Measurements from ENCODE around the gene AHCTF1. TPM values are rescaled to one million over a fixed set of nuclear protein-coding genes. Genes with fewer than 3 reads are reported as not detected.

Gene AHCTF1
- total and polyA plus RNA-seq, 9 of the 15 experiments (the other 6 are each of a cell fraction or from before 2014, with no cell fraction given), result 9.4 to 102 (median 47.6) TPM

DNA sequence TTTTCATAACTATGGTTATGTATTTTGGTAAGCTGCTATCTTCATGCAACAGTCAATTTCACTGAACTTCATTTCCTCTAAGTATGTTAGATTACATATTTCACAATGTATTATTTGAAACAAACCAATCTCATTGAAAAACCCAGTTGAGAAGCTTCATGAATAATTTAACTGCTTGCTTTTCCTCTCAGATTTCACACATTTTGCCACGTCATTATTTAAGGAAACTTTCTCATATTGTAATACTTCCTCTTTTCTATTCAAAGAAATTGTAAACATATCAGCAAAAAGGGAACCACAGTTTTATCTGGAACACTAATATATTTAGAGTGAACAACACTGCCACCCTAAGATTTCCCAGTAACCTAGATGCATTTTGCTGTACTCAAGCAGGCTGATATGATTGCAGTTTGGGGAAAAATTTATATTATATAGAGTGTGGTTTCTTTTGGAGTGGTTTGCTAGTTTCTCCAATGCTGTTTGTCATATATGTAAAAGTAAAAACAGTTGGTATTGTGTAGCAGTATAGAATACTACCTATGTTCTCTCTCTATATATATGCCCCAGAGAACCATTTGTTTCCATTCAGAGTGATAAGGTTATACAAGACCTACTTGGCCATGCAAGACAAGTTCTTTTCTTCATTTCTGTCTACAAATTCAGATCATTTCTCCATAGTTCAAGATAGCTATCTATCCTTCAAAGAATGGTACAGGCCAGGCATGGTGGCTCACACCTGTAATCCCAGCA is 28.4 kb upstream of the AHCTF1 start:
- ChIA-PET POLR2A (interaction anchor here (0.6 to 1.4 kb wide), 3 partner anchors 14 to 268 kb away, joined by 3 to 4 read pairs (median 3); partner anchors contain the start of gene AHCTF1), CTCF (ENCODE audit: low intra/inter-chr PET ratio) (no interaction called here)
- Histone ChIP-seq H3K9me1 (ENCODE audit: control insufficient read depth, insufficient read depth, low read length) (no peaks in the 10 kb centered on the region), H3K4me1 (replicated peaks in 1 of 2; ENCODE audit: control insufficient read depth in 2 of 2, insufficient read depth in 2 of 2, low read length in 2 of 2) (peaks cover 4 to 8% of the 10 kb centered on the region in 2 experiments), H3K9me3 (replicated peaks; ENCODE audit: control insufficient read depth, insufficient read depth, low read depth, low read length) (no peaks in the 10 kb centered on the region), H3K36me3 (ENCODE audit: control insufficient read depth, insufficient read depth, low read length) (peaks cover 6% of the 10 kb centered on the region; the same call in 1 of the 3 replicates), H3K27ac (ENCODE audit: extremely low read depth, low read depth, low read length) (peak overlapping the region; percentile 69; the same call in 2 of the 3 replicates), H3K4me3 (no peak overlapping the region), H3K79me2 (ENCODE audit: control insufficient read depth, insufficient read depth, low read length) (no peaks in the 10 kb centered on the region), H4K20me1 (replicated peaks; ENCODE audit: control insufficient read depth, insufficient read depth, low read length) (no peaks in the 10 kb centered on the region), H3K4me2 (ENCODE audit: insufficient read depth, low read length) (no peak overlapping the region), H3K9ac (ENCODE audit: insufficient read depth in 1 of 2, low read depth in 2 of 2, low read length in 2 of 2) (no peak overlapping the region), H2AFZ (ENCODE audit: low read depth, low read length) (peak overlapping the region; percentile 70), H3K27me3 (ENCODE audit: control insufficient read depth in 2 of 2, insufficient read depth in 2 of 2, low read length in 2 of 2) (no peaks in the 10 kb centered on the region)
- whole genome bisulfite sequencing (ENCODE audit: insufficient coverage, low coverage, missing lambda C conversion rate), result 0% methylated on average over 1 of the region's 1 CpG
- ATAC-seq, result peak; percentile 77
- intact Hi-C loops (cut with micrococcal nuclease) (loop anchor here (2.0 kb wide), 1 partner anchor 53 kb away; no protein-coding TSS in a partner anchor), in situ Hi-C loops (cut with MboI) (no loop called here)
- FAIRE-seq, result peak; percentile 56
- no TSS peak for BruUV-seq (replicated peaks)
- DNase-seq (ENCODE audit: extremely low read depth in 1 of 4, low spot score in 3 of 4), result peak in 2 of 4 experiments; percentile 20 to 32
- no peak for TF ChIP-seq CSDE1 (IDR thresholded peaks at IDR 0.05)
- TF ChIP-seq ARID3B (CRISPR knock-in tag; IDR thresholded peaks at IDR 0.05; ENCODE audit: borderline replicate concordance), result no peak
- TF ChIP-seq U2AF1 (optimal IDR thresholded peaks at IDR 0.05; ENCODE audit: low read depth, low read length), result no peak
- TF ChIP-seq FOXK1 (CRISPR knock-in tag; IDR thresholded peaks at IDR 0.05; ENCODE audit: borderline replicate concordance), result no peak
- TF ChIP-seq NCOA1 (IDR thresholded peaks at IDR 0.05; ENCODE audit: low read depth), result no peak
- TF ChIP-seq PHF21A (IDR thresholded peaks at IDR 0.05; ENCODE audit: borderline replicate concordance, low read depth), result no peak
- TF ChIP-seq, protein P1, sequence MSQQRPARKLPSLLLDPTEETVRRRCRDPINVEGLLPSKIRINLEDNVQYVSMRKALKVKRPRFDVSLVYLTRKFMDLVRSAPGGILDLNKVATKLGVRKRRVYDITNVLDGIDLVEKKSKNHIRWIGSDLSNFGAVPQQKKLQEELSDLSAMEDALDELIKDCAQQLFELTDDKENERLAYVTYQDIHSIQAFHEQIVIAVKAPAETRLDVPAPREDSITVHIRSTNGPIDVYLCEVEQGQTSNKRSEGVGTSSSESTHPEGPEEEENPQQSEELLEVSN (IDR thresholded peaks at IDR 0.05; ENCODE audit: borderline replicate concordance in 1 of 2, extremely low read depth in 1 of 2, insufficient read depth in 1 of 2, insufficient read length in 1 of 2, low read depth in 1 of 2, low read length in 1 of 2, poor library complexity in 1 of 2, severe bottlenecking in 1 of 2), result no peak
- TF ChIP-seq HCFC1 (IDR thresholded peaks at IDR 0.05; ENCODE audit: low read depth, low read length), result no peak
- TF ChIP-seq, protein P2, sequence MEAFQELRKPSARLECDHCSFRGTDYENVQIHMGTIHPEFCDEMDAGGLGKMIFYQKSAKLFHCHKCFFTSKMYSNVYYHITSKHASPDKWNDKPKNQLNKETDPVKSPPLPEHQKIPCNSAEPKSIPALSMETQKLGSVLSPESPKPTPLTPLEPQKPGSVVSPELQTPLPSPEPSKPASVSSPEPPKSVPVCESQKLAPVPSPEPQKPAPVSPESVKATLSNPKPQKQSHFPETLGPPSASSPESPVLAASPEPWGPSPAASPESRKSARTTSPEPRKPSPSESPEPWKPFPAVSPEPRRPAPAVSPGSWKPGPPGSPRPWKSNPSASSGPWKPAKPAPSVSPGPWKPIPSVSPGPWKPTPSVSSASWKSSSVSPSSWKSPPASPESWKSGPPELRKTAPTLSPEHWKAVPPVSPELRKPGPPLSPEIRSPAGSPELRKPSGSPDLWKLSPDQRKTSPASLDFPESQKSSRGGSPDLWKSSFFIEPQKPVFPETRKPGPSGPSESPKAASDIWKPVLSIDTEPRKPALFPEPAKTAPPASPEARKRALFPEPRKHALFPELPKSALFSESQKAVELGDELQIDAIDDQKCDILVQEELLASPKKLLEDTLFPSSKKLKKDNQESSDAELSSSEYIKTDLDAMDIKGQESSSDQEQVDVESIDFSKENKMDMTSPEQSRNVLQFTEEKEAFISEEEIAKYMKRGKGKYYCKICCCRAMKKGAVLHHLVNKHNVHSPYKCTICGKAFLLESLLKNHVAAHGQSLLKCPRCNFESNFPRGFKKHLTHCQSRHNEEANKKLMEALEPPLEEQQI (IDR thresholded peaks at IDR 0.05), result no peak
- TF ChIP-seq ARID2 (IDR thresholded peaks at IDR 0.05), result no peak
- TF ChIP-seq NFIX (CRISPR knock-in tag; IDR thresholded peaks at IDR 0.05; ENCODE audit: low read depth), result no peak
- TF ChIP-seq ZNF431 (CRISPR knock-in tag; IDR thresholded peaks at IDR 0.05), result no peak
- TF ChIP-seq ZBTB12 (CRISPR knock-in tag; IDR thresholded peaks at IDR 0.05), result no peak
- TF ChIP-seq ARID1B (IDR thresholded peaks at IDR 0.05), result peak; percentile 76

Measured in K562 (cell line).